Hematopoietic multipotent progenitor cell (in vitro differentiated cells): Measurements from ENCODE around the gene BRMS1. TPM values are rescaled to one million over a fixed set of nuclear protein-coding genes. Genes with fewer than 3 reads are reported as not detected.
A peak's percentile ranks its signal among the peaks of the same experiment; 100 is the strongest.
"Not testable (repeated sequence)": the region's sequence is repeated elsewhere in the genome, so short reads cannot be mapped to it uniquely, and the experiment has no call there.

ENCODE experiments used
- DNase-seq, 3 donors: peaks; one replicate each; pipeline ENCODE4 v3.0.0-alpha.2; 2011 to 2015; ENCODE audit warnings: low read depth in 2 of 3, low spot score in 2 of 3
- total RNA-seq: library from RNA; depleted of rRNA; stranded (reverse); fragments of >200 nt; gene quantifications from one replicate; pipeline ENCODE4 v1.2.3, GENCODE V29; 2012

Gene BRMS1
- total RNA-seq, 1 donor: 42.0 TPM

GRCh38 chr11:66326261-66327111 lies 18.4 kb downstream of the BRMS1 start:
- no peak for DNase-seq

- peak in 1 of 3 donors; percentile 76 for DNase-seq
These were observed 19.6 kb downstream of the BRMS1 start for GRCh38 chr11:66325263-66325671.

DNA sequence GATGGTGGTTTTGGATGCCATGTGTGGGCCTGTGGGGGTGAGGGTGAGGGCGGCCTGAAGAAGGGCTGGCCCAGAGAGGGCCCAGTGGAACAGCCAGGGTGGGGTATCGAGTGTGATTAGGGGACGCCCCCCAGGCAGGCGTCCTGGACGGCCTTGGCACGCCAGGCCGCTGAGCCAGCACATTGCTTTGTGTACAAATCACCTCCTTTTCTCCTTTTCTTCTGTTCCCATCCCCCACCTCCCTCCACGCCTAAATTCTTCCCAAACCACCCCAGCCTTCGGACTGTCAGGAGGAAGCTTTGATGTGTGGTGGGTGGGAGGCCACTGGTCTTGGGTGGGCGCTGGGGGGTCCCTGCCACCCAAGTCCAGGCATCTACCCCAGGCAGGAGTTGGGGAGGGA lies 20.2 kb downstream of the BRMS1 start:
- no peak for DNase-seq

GRCh38 chr11:66323684-66324083 lies 21.2 kb downstream of the BRMS1 start:
- no peak for DNase-seq

GRCh38 chr11:66322732-66323427 lies 22.0 kb downstream of the BRMS1 start:
- no peak for DNase-seq

DNA sequence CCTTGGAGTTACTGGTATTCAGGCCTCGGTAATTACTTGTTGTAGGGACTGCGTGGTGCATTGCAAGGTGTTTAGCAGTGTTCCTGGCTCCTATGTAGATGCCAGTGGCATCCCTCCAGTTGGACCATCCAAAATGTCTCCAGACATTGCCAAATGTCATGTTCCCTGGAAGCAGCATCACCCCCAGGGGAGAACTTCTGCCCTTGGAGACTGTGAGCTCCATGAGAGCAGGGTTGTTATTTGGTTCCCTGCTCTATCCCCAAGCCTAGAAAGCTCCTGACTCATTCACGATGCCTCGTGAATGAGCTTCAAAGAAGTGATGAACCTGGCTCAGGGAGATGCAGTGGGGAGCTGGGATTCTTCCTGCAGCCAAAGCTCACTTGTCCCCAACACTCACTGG lies 23.3 kb downstream of the BRMS1 start:
- no peak for DNase-seq

DNA sequence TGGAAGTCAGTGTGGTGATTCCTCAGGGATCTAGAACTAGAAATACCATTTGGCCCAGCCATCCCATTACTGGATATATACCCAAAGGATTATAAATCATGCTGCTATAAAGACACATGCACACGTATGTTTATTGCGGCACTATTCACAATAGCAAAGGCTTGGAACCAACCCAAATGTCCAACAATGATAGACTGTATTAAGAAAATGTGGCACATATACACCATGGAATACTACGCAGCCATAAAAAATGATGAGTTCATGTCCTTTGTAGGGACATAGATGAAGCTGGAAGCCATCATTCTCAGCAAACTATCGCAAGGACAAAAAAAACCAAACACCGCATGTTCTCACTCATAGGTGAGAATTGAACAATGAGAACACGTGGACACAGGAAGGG lies 24.2 kb downstream of the BRMS1 start:
- not testable (repeated sequence) for DNase-seq

- DNase-seq: not testable (repeated sequence)
These were observed 24.6 kb downstream of the BRMS1 start for GRCh38 chr11:66320289-66320688.

DNA sequence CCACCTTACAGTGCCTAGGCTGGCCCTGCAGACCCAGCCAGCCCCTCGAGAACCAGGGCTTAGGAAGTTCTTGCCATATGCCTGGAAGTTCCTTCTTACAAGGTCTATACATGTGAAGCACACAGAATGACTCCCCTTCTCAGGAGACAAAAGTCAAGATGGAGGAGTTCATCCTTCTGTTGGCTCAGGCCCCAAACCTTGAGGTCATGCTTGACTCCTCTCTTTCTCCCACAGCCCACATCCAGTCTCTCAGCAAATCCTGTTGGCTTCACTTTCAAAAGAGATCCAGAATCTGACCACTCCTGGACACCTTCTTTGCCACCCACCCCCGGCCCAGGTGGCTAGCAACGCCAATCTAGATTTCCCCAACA lies 26.3 kb downstream of the BRMS1 start:
- no peak for DNase-seq

GRCh38 chr11:66317723-66318599 lies 26.9 kb downstream of the BRMS1 start:
- peak in 2 of 3 donors; percentile 51 to 71 for DNase-seq

DNA sequence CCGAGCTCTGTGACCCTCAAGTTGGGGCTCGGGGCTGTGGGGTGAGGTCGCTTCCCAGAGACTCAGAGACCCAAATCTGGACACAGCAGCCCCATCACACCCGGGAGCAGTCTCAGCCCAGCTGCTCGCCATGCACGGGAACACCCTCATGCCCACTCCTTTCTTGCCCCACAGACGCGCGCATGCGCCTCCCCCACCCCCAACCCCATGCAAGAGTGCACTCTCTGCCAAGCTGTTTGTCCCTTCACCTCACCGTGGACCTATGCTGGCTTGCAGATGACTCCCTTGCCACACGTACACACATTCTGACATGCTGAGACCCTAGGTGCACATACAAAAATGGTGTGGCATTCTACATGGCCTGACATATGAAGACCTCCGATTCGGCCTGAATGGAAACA lies 27.6 kb downstream of the BRMS1 start:
- DNase-seq: peak in 2 of 3 donors; percentile 43 to 45

DNA sequence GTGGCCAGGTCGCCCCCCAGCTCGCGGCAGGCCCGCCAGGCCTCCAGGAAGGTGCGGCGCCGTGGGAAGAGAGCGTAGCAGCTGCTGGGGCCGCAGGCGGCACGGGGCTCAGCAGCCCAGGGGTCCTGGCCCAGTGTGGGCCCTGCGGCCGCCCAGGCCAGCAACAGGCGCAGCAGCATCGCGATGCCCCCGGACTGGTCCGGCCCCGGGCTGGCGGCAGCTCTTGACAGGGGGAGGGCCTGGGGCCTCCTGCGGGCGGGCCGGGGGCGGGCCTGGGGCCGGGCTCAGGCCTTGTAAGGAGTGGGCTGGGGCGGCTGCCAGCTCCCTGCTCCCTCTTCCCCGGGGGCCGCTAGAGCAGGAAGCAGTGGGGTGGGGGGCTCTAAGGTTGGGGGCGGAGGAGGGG lies 28.1 kb downstream of the BRMS1 start, which contains the start of gene CD248:
CD248 (minus strand) TSS at position 196 of the 403 bp plus-strand sequence; CDS start at position 179, 17 bp downstream.
- no peak for DNase-seq

DNA sequence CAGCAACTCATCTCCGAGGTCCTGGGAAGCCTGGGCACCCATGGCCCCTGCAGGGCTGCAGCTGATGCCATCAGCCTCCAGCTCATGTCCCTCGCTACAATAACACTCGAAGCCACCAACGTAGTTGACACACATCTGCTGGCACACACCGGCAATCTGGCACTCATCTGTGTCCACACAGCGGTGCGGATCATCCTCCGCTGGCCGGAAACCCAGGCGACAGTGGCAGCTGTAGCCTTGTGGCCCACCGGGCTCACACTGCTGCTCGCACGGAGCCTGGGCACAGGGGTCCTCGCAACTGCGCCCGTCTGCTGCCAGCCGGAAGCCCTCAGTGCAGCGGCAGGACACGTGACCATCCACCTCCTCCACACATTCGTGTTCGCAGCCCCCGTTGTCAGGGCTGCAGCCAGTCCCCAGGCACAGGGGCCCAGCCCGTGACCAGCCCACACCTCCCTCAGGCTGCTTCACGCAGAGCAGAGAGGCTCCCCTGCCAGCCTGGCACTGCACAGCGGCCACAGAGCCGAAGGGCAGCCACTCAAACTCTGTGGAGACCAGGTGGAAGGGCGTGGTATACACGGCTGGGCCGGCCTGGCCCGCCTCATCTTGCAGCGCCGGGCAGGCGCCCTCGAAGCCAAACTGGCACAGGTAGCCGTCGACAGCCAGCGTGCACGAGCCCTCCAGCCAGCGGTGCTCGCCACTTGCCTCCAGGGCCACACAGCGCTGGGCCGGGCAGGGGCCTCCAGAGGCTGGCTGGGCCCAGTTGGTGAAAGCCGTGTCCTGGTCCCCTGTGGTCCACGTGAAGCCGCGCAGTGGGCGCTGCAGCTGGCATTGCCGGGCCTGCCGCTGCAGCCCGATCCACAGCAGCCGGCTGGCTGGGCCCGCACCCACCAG lies 28.7 kb downstream of the BRMS1 start:
- DNase-seq: no peak

DNA sequence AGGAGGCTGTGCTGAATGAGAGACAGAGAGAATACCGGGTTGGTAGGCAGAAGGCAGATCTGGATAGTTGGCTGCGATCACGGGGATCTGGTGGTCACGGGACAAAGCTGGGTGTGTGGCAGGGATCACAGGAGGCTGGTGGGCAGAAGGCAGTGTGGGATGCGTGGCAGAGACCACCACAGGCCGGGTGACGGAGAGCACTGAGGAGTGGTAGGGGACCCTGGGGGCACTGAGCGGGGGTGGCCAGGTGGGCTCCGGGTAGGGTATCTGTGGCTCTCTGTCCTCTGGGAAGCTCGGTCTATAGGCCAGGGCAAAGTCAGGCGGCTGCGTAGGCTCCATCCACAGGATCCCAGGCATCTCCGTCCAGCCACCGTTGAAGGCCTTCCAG lies 29.4 kb downstream of the BRMS1 start:
- DNase-seq: no peak

- no peak for DNase-seq
These were observed 30.1 kb downstream of the BRMS1 start for GRCh38 chr11:66314561-66315497.

- no peak for DNase-seq
These were observed 30.8 kb downstream of the BRMS1 start for GRCh38 chr11:66314186-66314501.

GRCh38 chr11:66313321-66314185 lies 31.4 kb downstream of the BRMS1 start:
- DNase-seq: no peak
